Adrenal gland (tissue), 12 donors: ENCODE results near the gene STARD13. TPM values are rescaled to one million over a fixed set of nuclear protein-coding genes. Genes with fewer than 3 reads are reported as not detected.
A peak's percentile ranks its signal among the peaks of the same experiment; 100 is the strongest.

ENCODE experiments used
- DNase-seq, 7 donors: peaks; one replicate each; pipeline ENCODE4 v3.0.0-alpha.2; 2019 to 2020
- H3K27ac ChIP-seq, 5 donors: fragments of 200-600 bp; sonication (generic) in 4 of 5; 1 replicate in 3 of 5; 2 replicates in 2 of 5; pipeline versions ENCODE4 v1.5.1 to v1.8.0; 2016 to 2020; ENCODE audit warnings: mild to moderate bottlenecking in 1 of 5
- H3K27me3 ChIP-seq: fragments of 200-600 bp; 2 replicates; pipeline ENCODE4 v1.8.0; 2021
- H3K36me3 ChIP-seq, 2 donors: fragments of 200-600 bp; replicated peaks in 1 of 2; 1 replicate in 1 of 2; 2 replicates in 1 of 2; pipeline versions ENCODE4 v1.5.1 to v1.8.0; 2018 to 2022
- H3K4me1 ChIP-seq, 2 donors: fragments of 200-600 bp; replicated peaks in 1 of 2; 1 replicate in 1 of 2; 2 replicates in 1 of 2; pipeline versions ENCODE4 v1.5.1 to v1.8.0; 2018 to 2021
- H3K4me3 ChIP-seq, 4 donors: fragments of 200-600 bp; sonication (generic) in 3 of 4; one replicate each; pipeline ENCODE4 v1.5.1; 2016 to 2018
- H3K9me3 ChIP-seq, 3 donors: fragments of 200-600 bp; sonication (generic) in 1 of 3; replicated peaks in 1 of 3; 1 replicate in 2 of 3; 2 replicates in 1 of 3; pipeline versions ENCODE4 v1.5.1 to v1.8.0; 2016 to 2021
- CTCF ChIP-seq, 6 experiments: fragments of 450-650 bp in 4 of 6; fragments of 200-600 bp in 2 of 6; sonication (generic) in 1 of 6; IDR thresholded peaks; 1 replicate in 5 of 6; 2 replicates in 1 of 6; pipeline versions ENCODE4 v1.5.1 to v1.8.0; 2016 to 2021; ENCODE audit warnings: antibody characterized with exemption in 6 of 6, mild to moderate bottlenecking in 2 of 6, moderate library complexity in 1 of 6
- POLR2A ChIP-seq, 2 donors: fragments of 450-650 bp; IDR thresholded peaks; one replicate each; pipeline ENCODE4 v1.6.1; 2017; ENCODE audit warnings: antibody characterized with exemption in 2 of 2, mild to moderate bottlenecking in 2 of 2, moderate library complexity in 1 of 2
- WGBS, 4 donors: extraction: QIAGEN DNeasy Blood & Tissue Kit in 2 of 4; methylation state at CpG; one replicate each; pipeline versions ENCODE4 v1.1.5 to v1.1.7; 2013 to 2017; 5-methylcytosine and 5-hydroxymethylcytosine counted together
- intact Hi-C, 2 donors: fragments of 100-400 bp; cut with DNase I; formaldehyde crosslinking; loops; one replicate each; pipeline versions ENCODE4 v1.14.1 to v1.15.0; 2022 to 2023
- polyA plus RNA-seq, 3 donors: library from polyadenylated mRNA; stranded (reverse); fragments of 200-250 nt in 2 of 3; fragments of 350-450 nt in 1 of 3; fragmentation: Illumina TruSeq in 1 of 3; extraction: RNeasy Lipid Tissue Mini Kit (QIAGEN cat#74804) in 1 of 3; gene quantifications; one replicate each; pipeline ENCODE4 v1.2.3, GENCODE V29; 2013 to 2014
- total RNA-seq, 9 donors: library from RNA; depleted of rRNA in 4 of 9; stranded (reverse); fragments of >200 nt in 4 of 9; fragments of 120-200 nt in 1 of 9; fragmentation: NEBNext Ultra II Directional in 1 of 9; extraction: Animal tissue kit (Norgen Biotek cat#: 25700) in 1 of 9; gene quantifications; one replicate each; pipeline versions ENCODE4 v1.1.0 to v1.2.4, GENCODE V29; 2013 to 2023
- donor health status: healthy with polysubstance abuse.
- donor health status: Bipolar disorder and iron deficiency.
- donor health status: DM: yes; HTN: yes; CAD: no.
- donor health status: DM: no; HTN: no; CAD: no.
- donor health status: DM: no; HTN: no; CAD: no.
- donor health status: DM: yes; HTN: yes; CAD: no.

The STARD13 gene
- total and polyA plus RNA-seq, 12 donors, result 10.5 to 79.8 (median 33.6) TPM

DNA sequence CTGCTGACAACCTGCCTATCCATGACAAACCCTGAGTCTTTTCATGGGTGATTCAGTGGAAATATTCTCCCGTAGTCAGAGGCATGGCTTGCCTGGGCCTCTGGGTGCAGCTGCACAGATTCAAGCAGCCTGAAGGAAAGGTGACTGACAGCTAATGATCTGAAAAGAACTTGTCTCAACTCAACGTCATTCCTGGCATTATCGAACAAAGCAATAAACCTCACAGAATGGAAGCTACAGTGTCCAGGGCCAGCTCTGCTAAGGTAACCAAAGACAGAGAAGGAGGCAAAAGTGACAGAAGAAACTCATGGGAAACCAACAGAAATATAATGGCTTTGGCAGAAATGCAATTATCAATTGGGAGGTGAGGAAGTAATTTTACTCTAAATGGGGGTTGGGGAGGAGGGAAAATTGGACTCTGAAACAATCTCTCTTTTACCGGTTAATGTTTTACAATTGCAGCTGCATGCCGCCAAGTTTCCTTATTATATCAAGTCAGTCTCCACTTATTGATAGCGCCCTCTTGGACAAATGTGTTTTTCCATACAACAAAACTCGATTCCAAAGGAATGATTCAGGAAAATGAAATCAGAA lies 12.9 kb downstream of the STARD13 start:
- H3K36me3 ChIP-seq, result no peaks in the 10 kb centered on the region
- H3K9me3 ChIP-seq, result no peaks in the 10 kb centered on the region
- no peak overlapping the region for H3K27ac ChIP-seq
- H3K4me1 ChIP-seq, result peaks cover 9 to 33% of the 10 kb centered on the region in 2 donors
- DNase-seq, result no peak
- no peaks in the 10 kb centered on the region for H3K27me3 ChIP-seq
- TF ChIP-seq POLR2A (IDR thresholded peaks at IDR 0.05) (no peak), CTCF (IDR thresholded peaks at IDR 0.05) (no peak)
- H3K4me3 ChIP-seq, result no peak overlapping the region
- intact Hi-C loops, result no loop called here
- 76 to 84% (median 82%) methylated on average over 7 of the region's 7 CpGs for WGBS, 4 donors

DNA sequence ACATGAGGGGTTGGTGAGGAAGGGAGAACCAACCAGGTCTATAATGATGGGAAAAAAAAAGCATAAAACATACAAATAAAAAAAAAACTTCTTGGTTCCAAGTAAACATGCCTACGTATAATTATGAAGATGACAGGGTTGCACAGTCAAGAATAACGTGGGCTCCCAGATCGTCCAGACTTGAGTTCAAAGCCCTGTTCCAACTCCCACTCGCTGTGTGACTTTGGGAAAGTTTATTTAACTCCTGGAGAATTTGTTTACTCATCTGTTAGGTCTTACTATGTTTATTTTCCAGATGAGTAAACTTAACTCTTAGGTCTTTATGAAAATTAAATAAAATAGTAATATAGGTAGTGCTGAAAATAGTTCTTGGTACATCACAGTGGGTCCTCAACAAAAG lies 13.8 kb downstream of the STARD13 start:
- intact Hi-C loops, result no loop called here
- H3K27ac ChIP-seq, result peak overlapping the region in 3 of 5 donors; percentile 20 to 41 (median 28)

GRCh38 chr13:33270895-33271538 lies 14.5 kb downstream of the STARD13 start:
- TF ChIP-seq POLR2A (IDR thresholded peaks at IDR 0.05), result no peak
- no peak for TF ChIP-seq CTCF (IDR thresholded peaks at IDR 0.05)

More for the DNA sequence above, 13.8 kb downstream of the STARD13 start:
- H3K4me1 ChIP-seq, result peaks cover 9 to 29% of the 10 kb centered on the region in 2 donors
- H3K36me3 ChIP-seq, result no peaks in the 10 kb centered on the region
- no peaks in the 10 kb centered on the region for H3K9me3 ChIP-seq
- H3K27me3 ChIP-seq, result no peaks in the 10 kb centered on the region
- H3K4me3 ChIP-seq, result no peak overlapping the region
- no peak for DNase-seq
- 82 to 87% (median 83%) methylated on average over 4 of the region's 4 CpGs for WGBS, 4 donors
- TF ChIP-seq CTCF (IDR thresholded peaks at IDR 0.05) (no peak), POLR2A (IDR thresholded peaks at IDR 0.05) (no peak)

DNA sequence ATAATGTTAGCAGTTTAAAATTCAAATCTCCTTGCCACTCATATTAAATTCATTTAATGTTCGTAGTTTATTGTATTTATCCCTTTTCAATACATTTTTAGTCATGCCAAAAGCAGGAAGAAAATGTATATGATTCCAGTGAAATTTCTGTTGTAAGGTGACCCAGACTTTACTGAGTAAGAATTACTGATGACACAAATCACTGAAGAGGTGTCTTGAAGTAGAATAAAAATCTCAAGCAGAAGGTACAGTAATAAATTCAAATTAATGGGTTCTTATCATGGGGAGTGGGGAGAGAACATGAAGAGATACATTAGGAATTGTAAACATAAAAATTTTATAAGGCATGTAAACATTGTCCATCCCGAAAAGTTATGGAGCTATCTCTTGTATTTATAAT lies 19.9 kb downstream of the STARD13 start:
- WGBS, 4 donors, result 91 to 98% (median 96%) methylated on average over 2 of the region's 2 CpGs
- Histone ChIP-seq H3K4me1 (peaks cover 7 to 48% of the 10 kb centered on the region in 2 donors), H3K9me3 (no peaks in the 10 kb centered on the region), H3K27me3 (no peaks in the 10 kb centered on the region), H3K27ac (no peak overlapping the region), H3K4me3 (no peak overlapping the region), H3K36me3 (no peaks in the 10 kb centered on the region)
- intact Hi-C loops, result no loop called here
- no peak for DNase-seq
- TF ChIP-seq CTCF (IDR thresholded peaks at IDR 0.05) (no peak), POLR2A (IDR thresholded peaks at IDR 0.05) (no peak)

More at GRCh38 chr13:33270895-33271538, 14.5 kb downstream of the STARD13 start:
- Histone ChIP-seq H3K4me3 (no peak overlapping the region), H3K27ac (peak overlapping the region; percentile 20 to 41 (median 28)), H3K4me1 (peaks cover 9 to 29% of the 10 kb centered on the region in 2 donors), H3K9me3 (no peaks in the 10 kb centered on the region), H3K27me3 (no peaks in the 10 kb centered on the region), H3K36me3 (no peaks in the 10 kb centered on the region)
- DNase-seq, result no peak
- intact Hi-C loops, result no loop called here
- WGBS, 4 donors, result 50 to 63% (median 61%) methylated on average over 3 of the region's 3 CpGs
